HepG2 (cell line): ENCODE results near the gene UNKL. TPM values are rescaled to one million over a fixed set of nuclear protein-coding genes. Genes with fewer than 3 reads are reported as not detected.

Source experiments
- CENPT ChIP-seq: sonication (generic); formaldehyde crosslinking; IDR thresholded peaks from 2 replicates; pipeline ENCODE4 v1.8.0; 2022; ENCODE audit warnings: low read depth, mild to moderate bottlenecking, moderate library complexity, missing genetic modification reagents
- DPF2 ChIP-seq: sonication (generic); formaldehyde crosslinking; IDR thresholded peaks from 2 replicates; pipeline ENCODE4 v1.4.0; 2020; ENCODE audit warnings: mild to moderate bottlenecking, low read depth, missing genetic modification reagents, borderline replicate concordance
- ETS1 ChIP-seq: sonication (generic); formaldehyde crosslinking; IDR thresholded peaks from 2 replicates; pipeline ENCODE4 v1.4.0; 2020; ENCODE audit warnings: missing genetic modification reagents
- FLYWCH1 ChIP-seq: sonication (generic); formaldehyde crosslinking; IDR thresholded peaks from 2 replicates; pipeline ENCODE4 v1.8.1; 2023; ENCODE audit warnings: mild to moderate bottlenecking, missing genetic modification reagents
- GLMP ChIP-seq: sonication (generic); formaldehyde crosslinking; IDR thresholded peaks from 2 replicates; pipeline ENCODE4 v1.9.0; 2021; ENCODE audit warnings: missing genetic modification reagents, mild to moderate bottlenecking, borderline replicate concordance
- HIVEP1 ChIP-seq: sonication (generic); formaldehyde crosslinking; IDR thresholded peaks from 2 replicates; pipeline ENCODE4 v1.4.0; 2020; ENCODE audit warnings: mild to moderate bottlenecking, missing genetic modification reagents
- HNRNPK ChIP-seq: fragments of 200-400 bp; formaldehyde crosslinking; IDR thresholded peaks from 2 replicates; pipeline ENCODE4 v1.6.1; 2018; ENCODE audit warnings: low read length, low read depth, moderate library complexity, mild to moderate bottlenecking; ENCODE audit not compliant: poor library complexity, severe bottlenecking
- HOXA7 ChIP-seq: sonication (generic); formaldehyde crosslinking; IDR thresholded peaks from 2 replicates; pipeline ENCODE4 v1.8.1; 2022; ENCODE audit warnings: mild to moderate bottlenecking, missing genetic modification reagents, moderate library complexity
- KDM6A ChIP-seq: IDR thresholded peaks from 2 replicates; pipeline ENCODE4 v1.6.1; 2016; ENCODE audit warnings: low read depth
- KLF11 ChIP-seq: IDR thresholded peaks from 2 replicates; pipeline ENCODE4 v1.6.1; 2016; ENCODE audit warnings: missing compliant biosample characterization
- PAF1 ChIP-seq: IDR thresholded peaks from 2 replicates; pipeline ENCODE4 v1.6.1; 2016; ENCODE audit warnings: missing genetic modification reagents, missing compliant biosample characterization
- SP4 ChIP-seq: sonication (generic); formaldehyde crosslinking; IDR thresholded peaks from 2 replicates; pipeline ENCODE4 v1.8.1; 2023; ENCODE audit warnings: mild to moderate bottlenecking, missing genetic modification reagents
- TEAD3 ChIP-seq: optimal IDR thresholded peaks from 2 replicates; pipeline ENCODE3; 2016; ENCODE audit warnings: borderline replicate concordance
- WIZ ChIP-seq: sonication (generic); formaldehyde crosslinking; IDR thresholded peaks from 2 replicates; pipeline ENCODE4 v1.5.1; 2020; ENCODE audit warnings: mild to moderate bottlenecking, missing genetic modification reagents
- ZEB1 ChIP-seq: IDR thresholded peaks from 2 replicates; pipeline ENCODE4 v1.6.1; 2012; ENCODE audit warnings: mild to moderate bottlenecking, low read depth, inconsistent platforms; ENCODE audit not compliant: insufficient replicate concordance
- ZHX1 ChIP-seq: sonication (generic); formaldehyde crosslinking; IDR thresholded peaks from 2 replicates; pipeline ENCODE4 v1.8.1; 2022; ENCODE audit warnings: low read depth, mild to moderate bottlenecking, missing genetic modification reagents
- ZNF18 ChIP-seq: sonication (generic); formaldehyde crosslinking; IDR thresholded peaks from 2 replicates; pipeline ENCODE4 v1.8.0; 2022; ENCODE audit warnings: mild to moderate bottlenecking, missing genetic modification reagents; ENCODE audit not compliant: insufficient replicate concordance
- ZNF30 ChIP-seq: sonication (generic); formaldehyde crosslinking; IDR thresholded peaks from 2 replicates; pipeline ENCODE4 v1.5.0; 2020; ENCODE audit warnings: mild to moderate bottlenecking, missing genetic modification reagents
- ZNF317 ChIP-seq: sonication (generic); formaldehyde crosslinking; IDR thresholded peaks from 2 replicates; pipeline ENCODE4 v1.5.0; 2020; ENCODE audit warnings: mild to moderate bottlenecking, missing genetic modification reagents
- ZNF34 ChIP-seq: sonication (generic); formaldehyde crosslinking; IDR thresholded peaks from 2 replicates; pipeline ENCODE4 v1.4.0; 2020; ENCODE audit warnings: mild to moderate bottlenecking, missing genetic modification reagents, borderline replicate concordance
- ZNF557 ChIP-seq: sonication (generic); formaldehyde crosslinking; IDR thresholded peaks from 2 replicates; pipeline ENCODE4 v1.4.0; 2020; ENCODE audit warnings: missing genetic modification reagents
- polyA plus RNA-seq, 8 experiments: library from polyadenylated mRNA; depleted of rRNA in 3 of 8; stranded (reverse) in 7 of 8; unstranded in 1 of 8; fragments of >200 nt; fragmentation: Illumina TruSeq in 4 of 8; extraction: Trizol in 4 of 8; gene quantifications; 2 replicates each; pipeline versions ENCODE4 v1.2.1 to v1.2.3, GENCODE V29; 2011 to 2016; ENCODE audit warnings: low read depth in 4 of 8, missing spikeins in 1 of 8, mixed read lengths in 1 of 8; ENCODE audit not compliant: insufficient read depth in 1 of 8
- total RNA-seq, 5 experiments: library from RNA; depleted of rRNA; stranded (reverse); fragments of >200 nt; fragmentation: Illumina TruSeq; extraction: Trizol; gene quantifications; 2 replicates each; pipeline ENCODE4 v1.2.3, GENCODE V29; 2016; ENCODE audit warnings: low read depth in 1 of 5

The UNKL gene
- total and polyA plus RNA-seq, 2 of the 13 experiments (the other 11 are each of a cell fraction or from before 2014, with no cell fraction given) = 10.4 to 17.6 TPM

GRCh38 chr16:1342526-1343427, 71.7 kb downstream of the UNKL start (continued):
- TF ChIP-seq ETS1 (CRISPR knock-in tag) (no peak), GLMP (CRISPR knock-in tag) (no peak), ZHX1 (CRISPR knock-in tag) (no peak), ZNF317 (CRISPR knock-in tag) (no peak), ZNF34 (CRISPR knock-in tag) (no peak), SP4 (CRISPR knock-in tag) (peak; percentile 100), HIVEP1 (CRISPR knock-in tag) (no peak; the same call in 1 of the 2 replicates), DPF2 (no peak), FLYWCH1 (no peak), TEAD3 (CRISPR knock-in tag) (peak; percentile 67), CENPT (CRISPR knock-in tag) (no peak), ZNF18 (CRISPR knock-in tag) (no peak), HOXA7 (CRISPR knock-in tag) (no peak), ZNF30 (CRISPR knock-in tag) (no peak), WIZ (CRISPR knock-in tag) (no peak), PAF1 (CRISPR knock-in tag) (no peak), KLF11 (CRISPR knock-in tag) (no peak), ZEB1 (no peak), KDM6A (no peak), HNRNPK (no peak), ZNF557 (CRISPR knock-in tag) (no peak)
